Fibroblast of the aortic adventitia (primary cell): Measurements from ENCODE around the gene FOXA2. TPM values are rescaled to one million over a fixed set of nuclear protein-coding genes. Genes with fewer than 3 reads are reported as not detected.

Source experiments
- DNase-seq: peaks from one replicate; pipeline ENCODE4 v3.0.0-alpha.2; 2010; ENCODE audit warnings: low read depth
- H3K4me3 ChIP-seq: 2 replicates; pipeline ENCODE4 v1.5.1; 2011; ENCODE audit warnings: low read depth, mild to moderate bottlenecking, control low read depth, low read length, moderate library complexity
- total RNA-seq: library from RNA; depleted of rRNA; stranded (reverse); fragments of >200 nt; gene quantifications from 2 replicates; pipeline ENCODE4 v1.2.3, GENCODE V29; 2012; ENCODE audit warnings: low replicate concordance
- TF ChIP-seq, protein P1 (sequence below): IDR thresholded peaks from 2 replicates; pipeline ENCODE4 v1.5.1; 2011; ENCODE audit warnings: mild to moderate bottlenecking, low read length, control low read depth, inconsistent platforms; ENCODE audit not compliant: insufficient read depth

The FOXA2 gene
- total RNA-seq, 1 donor: not detected

DNA sequence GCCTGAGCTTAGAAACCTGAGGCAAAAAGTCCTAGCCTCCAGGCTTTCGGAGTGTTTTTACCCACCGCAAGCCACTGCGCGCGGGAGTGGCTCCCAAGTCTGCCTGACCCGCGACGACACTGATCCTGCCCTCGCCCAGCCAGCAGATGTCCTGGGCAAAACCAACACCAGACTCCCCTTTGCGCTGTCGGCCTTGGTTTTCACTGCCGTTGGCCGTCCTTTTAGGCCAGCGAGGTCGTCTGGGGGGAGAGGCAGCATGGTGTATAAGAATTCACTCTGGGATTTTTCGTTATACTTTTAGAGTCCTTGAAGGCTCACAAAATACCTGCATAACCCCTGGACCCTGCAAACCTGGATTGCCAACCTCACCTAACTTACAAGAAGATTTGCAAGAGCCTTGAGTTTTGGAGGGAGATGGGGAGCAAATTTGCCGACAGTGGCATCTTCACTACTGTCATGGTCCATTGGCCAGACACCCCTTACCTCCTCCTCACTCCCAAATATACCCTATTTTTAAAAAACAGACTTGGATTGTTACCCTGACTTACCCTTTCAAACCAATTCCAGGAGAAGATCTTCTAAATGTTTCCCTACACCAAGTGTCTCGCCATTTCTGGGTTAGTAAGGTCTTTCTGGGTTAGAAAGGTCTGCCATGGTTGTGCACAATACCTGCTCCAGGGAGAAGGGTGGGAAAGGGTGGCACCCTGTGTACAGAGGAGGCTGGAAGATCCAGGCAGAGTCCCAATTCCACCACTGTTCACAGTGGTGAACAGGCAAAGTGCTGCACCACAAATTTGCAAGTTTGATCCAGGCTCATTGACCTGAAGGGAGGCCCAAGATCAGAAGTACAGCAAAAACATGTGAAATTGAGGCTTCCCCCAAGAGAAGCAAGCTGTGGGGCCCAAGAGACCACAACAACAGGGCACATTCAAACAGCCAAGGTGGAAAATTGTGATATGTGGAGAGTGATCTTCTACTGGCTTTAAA, 4.4 kb downstream of the FOXA2 start:
- no peak for DNase-seq
- TF ChIP-seq, protein P1, sequence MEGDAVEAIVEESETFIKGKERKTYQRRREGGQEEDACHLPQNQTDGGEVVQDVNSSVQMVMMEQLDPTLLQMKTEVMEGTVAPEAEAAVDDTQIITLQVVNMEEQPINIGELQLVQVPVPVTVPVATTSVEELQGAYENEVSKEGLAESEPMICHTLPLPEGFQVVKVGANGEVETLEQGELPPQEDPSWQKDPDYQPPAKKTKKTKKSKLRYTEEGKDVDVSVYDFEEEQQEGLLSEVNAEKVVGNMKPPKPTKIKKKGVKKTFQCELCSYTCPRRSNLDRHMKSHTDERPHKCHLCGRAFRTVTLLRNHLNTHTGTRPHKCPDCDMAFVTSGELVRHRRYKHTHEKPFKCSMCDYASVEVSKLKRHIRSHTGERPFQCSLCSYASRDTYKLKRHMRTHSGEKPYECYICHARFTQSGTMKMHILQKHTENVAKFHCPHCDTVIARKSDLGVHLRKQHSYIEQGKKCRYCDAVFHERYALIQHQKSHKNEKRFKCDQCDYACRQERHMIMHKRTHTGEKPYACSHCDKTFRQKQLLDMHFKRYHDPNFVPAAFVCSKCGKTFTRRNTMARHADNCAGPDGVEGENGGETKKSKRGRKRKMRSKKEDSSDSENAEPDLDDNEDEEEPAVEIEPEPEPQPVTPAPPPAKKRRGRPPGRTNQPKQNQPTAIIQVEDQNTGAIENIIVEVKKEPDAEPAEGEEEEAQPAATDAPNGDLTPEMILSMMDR: no peak
- H3K4me3 ChIP-seq: no peak overlapping the region

DNA sequence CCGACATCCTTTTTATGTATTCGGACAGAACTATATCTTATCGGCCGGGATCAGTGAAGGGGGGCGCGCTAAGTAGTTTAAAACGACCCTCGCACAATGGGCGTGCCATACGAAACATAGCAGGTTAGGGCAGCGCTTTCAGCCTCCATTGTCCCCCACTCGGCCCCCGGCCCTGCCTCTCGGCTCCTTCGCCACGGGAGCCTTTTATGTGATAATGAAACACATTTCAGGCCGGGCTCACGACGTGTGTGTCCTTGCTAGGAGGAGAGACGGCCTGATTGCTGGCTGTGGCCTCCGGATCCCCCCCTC, 5.3 kb downstream of the FOXA2 start:
- DNase-seq: no peak
- TF ChIP-seq, protein P1: no peak
- peak overlapping the region; percentile 10 for H3K4me3 ChIP-seq

DNA sequence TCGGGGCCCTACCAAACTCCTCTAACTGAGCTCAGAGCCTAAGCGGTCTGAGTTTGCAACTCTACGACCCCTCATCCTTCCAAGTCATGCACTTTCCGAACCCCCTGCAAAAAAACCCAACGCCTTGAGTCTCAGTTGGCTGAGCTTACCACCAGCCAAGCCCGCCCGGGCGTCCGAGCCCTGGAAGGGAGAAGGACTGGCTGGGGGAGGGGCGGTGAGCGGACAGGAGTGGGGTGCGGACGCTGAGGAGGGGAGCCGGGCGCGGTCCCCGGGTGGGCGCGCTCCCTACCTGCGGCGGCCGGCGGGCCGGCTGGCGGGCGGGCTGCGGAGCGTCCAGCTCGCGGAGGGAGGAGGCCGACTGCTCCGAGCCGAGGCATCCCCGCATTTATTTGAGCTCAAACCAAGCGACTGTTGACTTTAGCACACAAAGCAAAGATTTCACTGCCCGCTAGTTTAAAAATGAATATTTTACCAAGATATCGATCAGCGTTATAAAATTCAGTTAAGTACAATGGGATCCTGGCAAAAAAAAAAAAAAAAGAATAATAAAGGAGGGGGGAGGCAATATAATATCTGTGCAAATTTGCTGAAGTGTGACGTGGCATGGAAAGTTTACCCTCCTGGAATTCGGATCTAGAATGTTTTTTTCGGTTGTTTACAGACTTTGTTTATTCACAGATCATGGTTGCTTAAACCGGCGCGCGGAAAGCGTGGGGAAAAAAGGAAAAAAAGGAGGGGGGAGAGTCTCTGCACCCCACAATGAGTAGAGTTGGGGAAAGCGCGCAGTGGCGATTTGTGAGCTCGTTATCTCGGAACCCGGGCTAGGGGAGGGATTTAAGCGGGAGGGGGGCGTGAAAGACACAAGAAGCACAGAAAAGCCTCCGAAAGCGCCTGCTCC, 5.9 kb downstream of the FOXA2 start:
- DNase-seq: no peak
- no peak overlapping the region for H3K4me3 ChIP-seq
- TF ChIP-seq, protein P1: no peak

DNA sequence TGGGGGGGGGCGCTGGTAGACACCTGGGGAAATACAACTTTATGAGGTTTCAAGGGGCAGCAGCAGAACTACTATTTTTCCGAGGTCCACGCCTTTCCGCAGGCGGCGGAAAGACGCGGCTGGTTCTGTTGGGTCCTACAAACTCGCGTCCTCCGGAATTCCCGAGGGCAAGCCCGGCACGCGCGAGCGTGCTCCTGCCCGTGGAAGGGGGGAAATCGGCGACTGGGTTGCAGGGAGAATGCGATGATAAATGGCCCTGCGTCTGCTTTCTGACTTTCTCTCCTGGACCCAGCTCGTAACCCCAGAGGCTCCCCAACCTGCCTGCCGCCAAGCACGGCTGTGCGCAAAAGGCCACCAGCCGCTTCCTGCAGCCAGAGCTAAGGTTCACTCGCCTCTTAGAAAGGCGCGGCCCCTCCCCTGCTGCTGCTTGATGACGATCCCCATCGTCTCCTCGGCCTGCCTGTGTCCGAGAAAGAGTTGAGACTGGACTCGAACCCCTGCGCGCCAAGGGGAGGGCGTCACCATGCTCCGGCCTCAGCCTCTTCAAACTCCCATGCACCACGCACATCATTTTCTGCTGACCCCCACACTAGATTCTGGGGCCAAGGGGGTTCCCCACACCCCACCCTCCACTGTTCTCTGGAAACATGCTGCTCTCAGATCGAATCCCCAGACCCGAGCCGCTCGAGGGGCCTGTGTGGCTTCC, 6.7 kb downstream of the FOXA2 start:
- TF ChIP-seq, protein P1: no peak
- H3K4me3 ChIP-seq: no peak overlapping the region
- DNase-seq: no peak

DNA sequence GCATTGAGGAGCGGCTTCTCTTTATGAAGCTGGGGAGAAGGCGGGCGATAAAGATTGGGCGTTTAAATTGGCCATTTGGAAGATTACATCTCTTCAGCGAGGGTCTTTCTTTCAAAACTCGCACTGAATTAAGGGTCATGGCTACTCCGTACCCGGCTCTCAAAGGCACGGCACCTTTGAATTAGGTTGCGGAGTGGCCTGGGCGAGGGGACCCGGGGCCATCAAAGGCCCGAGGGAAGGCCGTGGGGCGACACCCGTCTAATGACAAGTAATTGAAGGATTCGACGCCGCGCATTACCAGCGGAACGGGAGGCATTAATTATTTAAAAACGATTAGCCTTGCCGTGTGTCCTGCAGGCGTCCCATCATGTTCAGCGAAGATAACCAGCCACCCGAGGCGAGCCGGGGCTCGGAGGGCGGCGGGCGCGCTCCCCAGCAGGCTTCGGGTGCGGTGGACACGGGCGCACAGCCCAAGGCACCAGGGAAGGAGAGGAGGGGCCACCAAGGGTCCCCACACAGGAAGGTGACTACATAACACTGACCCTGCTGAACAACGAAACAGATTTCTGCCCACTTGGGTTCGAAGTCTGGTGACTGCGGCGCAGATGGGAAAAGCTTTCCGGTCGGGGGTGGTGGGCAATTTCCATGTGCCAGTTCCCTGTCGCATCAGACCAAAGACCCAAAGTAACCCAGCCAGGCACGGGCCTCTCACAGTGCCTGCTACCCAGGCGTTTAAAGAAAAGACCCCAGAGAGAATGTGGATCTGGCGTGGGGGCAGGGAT, 7.4 kb downstream of the FOXA2 start:
- TF ChIP-seq, protein P1: no peak
- no peak for DNase-seq
- H3K4me3 ChIP-seq: no peak overlapping the region

DNA sequence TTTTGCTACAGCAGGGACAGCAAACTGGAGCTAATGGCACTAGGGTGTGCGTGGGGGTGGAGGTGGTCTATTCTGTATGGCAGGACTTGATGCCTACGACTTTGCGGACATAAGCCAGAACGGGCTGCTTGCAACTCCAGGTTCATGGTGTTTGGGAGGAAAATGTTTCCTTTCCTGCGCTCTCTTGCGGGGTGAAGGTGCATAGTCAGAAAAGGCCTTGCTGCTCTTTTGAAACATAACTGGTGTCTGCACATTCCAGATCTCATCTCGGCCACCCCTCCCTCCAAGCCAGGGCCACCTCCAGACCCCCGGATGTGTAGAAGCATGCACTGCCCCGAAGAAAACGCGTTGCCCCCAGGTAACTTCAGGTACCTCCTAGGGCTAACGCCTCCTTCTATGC, 8.1 kb downstream of the FOXA2 start:
- DNase-seq: no peak
- H3K4me3 ChIP-seq: no peak overlapping the region
- TF ChIP-seq, protein P1: no peak
